Vagina (tissue), 2 donors: ENCODE measurements around the gene FGR.

Source experiments
- CTCF ChIP-seq, 3 experiments: fragments of 450-650 bp in 2 of 3; fragments of 200-600 bp in 1 of 3; sonication (generic) in 1 of 3; IDR thresholded peaks; one replicate each; pipeline ENCODE4 v1.5.1; 2017 to 2019; ENCODE audit warnings: antibody characterized with exemption in 3 of 3, mild to moderate bottlenecking in 2 of 3, moderate library complexity in 2 of 3
- POLR2A ChIP-seq, 2 donors: fragments of 450-650 bp; IDR thresholded peaks; one replicate each; pipeline ENCODE4 v1.6.1; 2017; ENCODE audit warnings: antibody characterized with exemption in 2 of 2, mild to moderate bottlenecking in 2 of 2, moderate library complexity in 2 of 2

GRCh38 chr1:27581823-27582243 is 53.2 kb downstream of the FGR start:
- TF ChIP-seq POLR2A (IDR thresholded peaks at IDR 0.05) (no peak), CTCF (IDR thresholded peaks at IDR 0.05) (no peak)
